Measurements from ENCODE around the gene MIEN1.

GRCh38 chr17:39724731-39725130 is 5.6 kb downstream of the MIEN1 start:
- TF ChIP-seq CTCF (IDR thresholded peaks at IDR 0.05) (no peak), POLR2AphosphoS5 (IDR thresholded peaks at IDR 0.05) (no peak), POLR2A (IDR thresholded peaks at IDR 0.05) (no peak)

Measured in prostate gland (tissue), 2 donors.